Calu3 (cell line): Measurements from ENCODE around the gene HASPIN. TPM values are rescaled to one million over a fixed set of nuclear protein-coding genes. Genes with fewer than 3 reads are reported as not detected.
"Not testable (repeated sequence)": the region's sequence is repeated elsewhere in the genome, so short reads cannot be mapped to it uniquely, and the experiment has no call there.

ENCODE experiments used
- BruUV-seq: library from RNA; stranded (reverse); fragments of 400-500 nt; replicated peaks from 2 replicates; lab custom pipeline; 2021; lab: Mats Ljungman, UMichigan
- CTCF ChIA-PET: fragments of 300-600 bp; sonication (Branson Sonifier 250); formaldehyde crosslinking; loops from one replicate; lab custom pipeline; 2022; ENCODE audit warnings: antibody characterized with exemption; lab: Charles Lee
- DNase-seq: peaks from one replicate; pipeline ENCODE4 v3.0.0; 2022
- H3K27ac Mint-ChIP-seq: one replicate; pipeline ENCODE4 v1.8.0; 2022; ENCODE audit warnings: mixed read lengths; ENCODE audit not compliant: unreplicated experiment
- H3K27me3 Mint-ChIP-seq: one replicate; pipeline ENCODE4 v1.8.0; 2022; ENCODE audit warnings: mixed read lengths; ENCODE audit not compliant: unreplicated experiment
- H3K36me3 Mint-ChIP-seq: one replicate; pipeline ENCODE4 v1.8.0; 2022; ENCODE audit warnings: mild to moderate bottlenecking, moderate library complexity, mixed read lengths; ENCODE audit not compliant: insufficient read depth, unreplicated experiment
- H3K4me1 Mint-ChIP-seq: one replicate; pipeline ENCODE4 v1.8.0; 2022; ENCODE audit warnings: mild to moderate bottlenecking, low read depth, mixed read lengths; ENCODE audit not compliant: unreplicated experiment
- H3K4me3 Mint-ChIP-seq: one replicate; pipeline ENCODE4 v1.8.0; 2022; ENCODE audit warnings: mild to moderate bottlenecking, low read depth, moderate library complexity, mixed read lengths; ENCODE audit not compliant: unreplicated experiment
- H3K9me3 Mint-ChIP-seq: one replicate; pipeline ENCODE4 v1.8.0; 2022; ENCODE audit warnings: low read depth, mixed read lengths; ENCODE audit not compliant: unreplicated experiment
- intact Hi-C: fragments of 100-400 bp; cut with micrococcal nuclease; formaldehyde crosslinking; loops from one replicate; pipeline ENCODE4 v1.10.0; 2022; ENCODE audit not compliant: unreplicated experiment
- total RNA-seq: library from RNA; stranded (reverse); gene quantifications from 2 replicates; pipeline ENCODE4 v1.2.3, GENCODE V29; 2022
- TF ChIP-seq, protein P1 (sequence below): fragments of 200-600 bp; IDR thresholded peaks from one replicate; pipeline ENCODE4 v1.8.0; 2022; ENCODE audit warnings: antibody characterized with exemption; ENCODE audit not compliant: unreplicated experiment

The HASPIN gene
- total RNA-seq, 1 experiment from 2014 or later = 13.4 TPM

DNA sequence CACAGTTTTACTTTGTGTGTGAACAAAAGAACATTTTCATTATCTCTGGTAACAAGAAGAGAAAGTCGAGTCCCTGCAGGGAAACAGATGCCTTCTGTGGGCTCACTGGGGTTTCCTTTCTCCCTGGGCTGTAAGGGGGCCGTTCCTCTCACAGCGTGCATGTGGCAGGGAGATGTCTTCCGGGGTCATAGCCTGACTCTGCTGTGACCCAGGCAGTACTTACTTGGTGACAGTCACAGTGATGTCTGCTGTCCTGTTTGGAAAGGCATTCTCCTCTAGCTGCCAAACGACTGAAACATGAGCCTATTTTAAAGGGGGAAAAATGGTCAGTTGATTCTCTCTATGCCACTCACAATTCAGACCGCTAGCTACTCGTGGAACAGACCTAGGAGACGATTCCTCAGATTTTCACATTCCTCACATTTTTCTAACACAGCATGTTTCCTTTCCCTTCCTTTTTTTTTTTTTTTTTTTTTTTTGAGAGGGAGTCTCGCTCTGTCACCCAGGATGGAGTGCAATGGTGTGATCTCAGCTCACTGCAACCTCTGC lies 7.3 kb downstream of the HASPIN start:
- CTCF ChIA-PET = interaction anchor here (0.7 kb wide), 1 partner anchor 39 kb away, joined by 3 read pairs; no protein-coding TSS in a partner anchor
- DNase-seq = no peak

DNA sequence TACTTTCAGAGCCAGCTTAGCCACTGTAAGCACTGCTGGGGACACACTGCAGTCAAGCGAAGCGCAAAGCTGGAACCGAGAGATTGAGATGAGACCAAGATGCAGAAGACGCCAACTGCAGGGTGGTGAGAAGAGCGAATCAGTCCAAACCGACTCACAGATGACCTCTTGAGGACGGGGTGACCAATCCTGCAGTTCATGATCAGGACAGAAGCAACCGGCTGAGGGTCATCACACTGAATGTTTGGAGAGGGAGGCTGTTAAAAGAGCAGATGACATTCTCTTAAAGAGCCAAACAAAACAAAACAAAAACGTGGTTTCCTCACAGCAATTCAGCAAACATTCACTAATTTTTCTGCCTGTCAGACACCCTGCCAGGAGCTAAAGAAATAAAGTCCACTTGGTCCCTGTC lies 8.5 kb downstream of the HASPIN start:
- H3K9me3 Mint-ChIP-seq = no peaks in the 10 kb centered on the region
- no peaks in the 10 kb centered on the region for H3K27me3 Mint-ChIP-seq
- BruUV-seq = no TSS peak
- intact Hi-C loops = no loop called here
- DNase-seq = no peak
- CTCF ChIA-PET = interaction anchor here (0.6 kb wide), 1 partner anchor 22 kb away, joined by 4 read pairs; no protein-coding TSS in a partner anchor
- no peak overlapping the region for H3K4me3 Mint-ChIP-seq
- H3K4me1 Mint-ChIP-seq = peaks cover 7% of the 10 kb centered on the region
- peaks cover 6% of the 10 kb centered on the region for H3K36me3 Mint-ChIP-seq
- H3K27ac Mint-ChIP-seq = no peak overlapping the region
- TF ChIP-seq, protein P1, sequence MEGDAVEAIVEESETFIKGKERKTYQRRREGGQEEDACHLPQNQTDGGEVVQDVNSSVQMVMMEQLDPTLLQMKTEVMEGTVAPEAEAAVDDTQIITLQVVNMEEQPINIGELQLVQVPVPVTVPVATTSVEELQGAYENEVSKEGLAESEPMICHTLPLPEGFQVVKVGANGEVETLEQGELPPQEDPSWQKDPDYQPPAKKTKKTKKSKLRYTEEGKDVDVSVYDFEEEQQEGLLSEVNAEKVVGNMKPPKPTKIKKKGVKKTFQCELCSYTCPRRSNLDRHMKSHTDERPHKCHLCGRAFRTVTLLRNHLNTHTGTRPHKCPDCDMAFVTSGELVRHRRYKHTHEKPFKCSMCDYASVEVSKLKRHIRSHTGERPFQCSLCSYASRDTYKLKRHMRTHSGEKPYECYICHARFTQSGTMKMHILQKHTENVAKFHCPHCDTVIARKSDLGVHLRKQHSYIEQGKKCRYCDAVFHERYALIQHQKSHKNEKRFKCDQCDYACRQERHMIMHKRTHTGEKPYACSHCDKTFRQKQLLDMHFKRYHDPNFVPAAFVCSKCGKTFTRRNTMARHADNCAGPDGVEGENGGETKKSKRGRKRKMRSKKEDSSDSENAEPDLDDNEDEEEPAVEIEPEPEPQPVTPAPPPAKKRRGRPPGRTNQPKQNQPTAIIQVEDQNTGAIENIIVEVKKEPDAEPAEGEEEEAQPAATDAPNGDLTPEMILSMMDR = no peak

More for the DNA sequence above, 7.3 kb downstream of the HASPIN start:
- Mint-ChIP-seq H3K4me3 (no peak overlapping the region), H3K27me3 (no peaks in the 10 kb centered on the region), H3K27ac (no peak overlapping the region), H3K36me3 (peaks cover 6% of the 10 kb centered on the region), H3K9me3 (no peaks in the 10 kb centered on the region), H3K4me1 (peaks cover 7% of the 10 kb centered on the region)
- TF ChIP-seq, protein P1 = no peak
- BruUV-seq = no TSS peak
- intact Hi-C loops = no loop called here

DNA sequence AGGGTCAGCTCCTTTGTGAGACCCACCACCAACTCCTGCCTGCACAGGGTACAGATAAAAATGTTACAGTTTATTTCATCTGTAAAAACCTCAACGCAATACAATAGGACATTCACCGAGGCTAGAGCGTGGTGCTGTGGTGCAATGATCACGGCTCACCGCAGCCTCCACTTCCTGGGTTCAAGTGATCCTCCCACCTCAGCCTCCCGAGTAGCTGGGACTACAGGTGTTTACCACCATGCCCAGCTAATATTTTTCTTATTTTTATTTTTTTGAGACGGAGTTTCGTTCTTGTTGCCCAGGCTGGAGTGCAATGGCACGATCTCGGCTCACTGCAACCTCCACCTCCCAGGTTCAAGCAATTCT lies 11.2 kb downstream of the HASPIN start:
- Mint-ChIP-seq H3K4me1 (peaks cover 16% of the 10 kb centered on the region), H3K27me3 (peaks cover 10% of the 10 kb centered on the region)
- intact Hi-C loops, CTCF ChIA-PET, H3K9me3 Mint-ChIP-seq, H3K4me3 Mint-ChIP-seq, H3K36me3 Mint-ChIP-seq, BruUV-seq, DNase-seq, H3K27ac Mint-ChIP-seq: not testable (repeated sequence)

DNA sequence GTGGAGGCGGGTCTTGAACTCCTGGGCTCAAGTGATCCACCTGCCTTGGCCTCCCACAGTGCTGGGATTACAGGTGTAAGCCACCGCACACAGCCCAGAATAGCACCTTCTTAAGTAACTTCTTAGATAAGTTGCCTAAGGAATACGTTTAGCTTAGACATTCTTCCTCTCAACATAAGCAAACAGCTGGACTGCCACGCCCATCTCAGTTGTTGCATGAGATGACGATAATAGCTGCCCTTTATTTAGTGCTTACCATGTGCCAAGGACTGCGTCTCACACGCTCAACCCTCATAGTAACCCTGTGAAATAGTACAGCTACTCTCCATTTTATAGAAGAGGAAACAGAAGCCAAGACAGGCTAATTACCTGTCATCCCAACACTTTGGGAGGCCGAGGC lies 11.8 kb downstream of the HASPIN start:
- Mint-ChIP-seq H3K4me3 (no peak overlapping the region), H3K27me3 (peaks cover 10% of the 10 kb centered on the region), H3K4me1 (peaks cover 16% of the 10 kb centered on the region), H3K9me3 (no peaks in the 10 kb centered on the region), H3K27ac (no peak overlapping the region), H3K36me3 (no peaks in the 10 kb centered on the region)
- intact Hi-C loops = no loop called here
- BruUV-seq = no TSS peak
- DNase-seq = no peak
- TF ChIP-seq, protein P1 = no peak
- CTCF ChIA-PET = no interaction called here

DNA sequence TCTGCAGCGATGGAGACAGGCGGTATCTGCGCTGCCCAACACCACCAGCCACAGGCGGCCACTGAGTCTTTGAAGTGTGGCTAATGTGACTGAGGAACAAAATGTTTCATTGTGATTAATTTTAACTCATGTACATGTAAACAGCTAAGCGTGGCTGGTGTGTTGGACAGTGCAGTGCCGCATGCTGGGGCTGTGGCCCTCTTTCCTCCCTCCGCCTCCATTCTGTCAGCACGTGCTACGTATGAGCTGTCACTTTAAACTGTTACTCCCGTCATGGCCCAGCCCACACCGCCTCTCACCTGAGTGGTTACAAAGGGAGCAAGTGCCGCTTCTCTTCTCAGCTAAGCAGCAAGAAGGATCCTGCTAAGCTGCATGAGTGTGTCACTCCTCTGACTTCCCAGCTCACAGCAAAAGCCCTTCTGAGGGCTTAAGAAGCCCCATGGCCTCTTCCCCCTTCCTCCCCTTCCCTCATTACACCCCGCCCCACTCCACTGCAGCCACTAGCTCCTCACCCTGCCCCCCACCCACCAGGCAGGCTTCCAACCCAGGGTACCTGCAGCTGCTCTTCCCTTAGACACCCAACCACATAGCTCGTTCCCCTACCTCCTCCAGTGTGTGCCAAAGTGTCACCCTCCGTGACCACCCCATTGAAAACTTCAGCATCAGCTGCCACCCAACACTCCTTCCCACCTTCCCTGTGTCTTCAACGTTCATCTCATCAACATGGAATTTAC lies 15.0 kb downstream of the HASPIN start:
- no peaks in the 10 kb centered on the region for H3K36me3 Mint-ChIP-seq
- intact Hi-C loops = loop anchor here (1.0 kb wide), 1 partner anchor 89 kb away; no protein-coding TSS in a partner anchor

More for the DNA sequence above, 15.0 kb downstream of the HASPIN start:
- DNase-seq = peak; percentile 37
- Mint-ChIP-seq H3K4me3 (peak overlapping the region; percentile 26), H3K9me3 (no peaks in the 10 kb centered on the region), H3K27me3 (peaks cover 10% of the 10 kb centered on the region), H3K4me1 (peaks cover 16% of the 10 kb centered on the region), H3K27ac (no peak overlapping the region)
- TF ChIP-seq, protein P1 = no peak
- CTCF ChIA-PET = interaction anchor here (0.6 to 2.2 kb wide), 5 partner anchors 14 to 1324 kb away, joined by 3 to 9 read pairs (median 4); partner anchors contain the start of gene NCBP3
- BruUV-seq = no TSS peak
